ENCODE results near the gene ZNF184.

GRCh38 chr6:27441001-27441400 is 31.9 kb downstream of the ZNF184 start:
- TF ChIP-seq ZFX (IDR thresholded peaks at IDR 0.05; ENCODE audit: borderline replicate concordance): no peak
- no peak for TF ChIP-seq CTCF (IDR thresholded peaks at IDR 0.05)
